Stimulated activated CD8-positive, alpha-beta memory T cell treated with anti-CD3 and anti-CD28 coated beads, Interleukin-15, amount 100 ng/mL, for 48 hours (primary cell): ENCODE results near the gene CRLF2.
"Not testable (repeated sequence)": the region's sequence is repeated elsewhere in the genome, so short reads cannot be mapped to it uniquely, and the experiment has no call there.

Experiments used
- DNase-seq, 2 donors: peaks; one replicate each; pipeline ENCODE4 v3.0.0-alpha.2; 2020; ENCODE audit warnings: low read depth in 2 of 2

Gene CRLF2

DNA sequence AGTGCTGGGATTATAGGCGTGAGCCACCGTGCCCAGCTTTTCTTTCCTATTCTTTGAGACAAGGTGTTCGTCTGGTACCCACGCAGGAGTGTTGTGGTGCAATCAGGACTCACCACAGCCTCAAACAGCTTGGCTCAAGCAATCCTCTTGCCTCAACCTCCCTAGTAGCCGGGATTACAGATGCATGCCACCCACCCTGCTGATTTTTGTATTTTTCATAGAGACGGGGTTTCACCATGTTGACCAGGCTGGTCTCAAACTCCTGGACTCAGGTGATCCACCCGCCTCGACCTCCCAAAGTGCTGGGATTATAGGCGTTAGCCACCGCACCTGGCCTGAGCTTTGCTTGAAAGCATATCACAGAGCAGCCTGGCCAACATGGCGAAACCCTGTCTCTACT lies 1.5 kb upstream of the CRLF2 start:
- no peak for DNase-seq

DNA sequence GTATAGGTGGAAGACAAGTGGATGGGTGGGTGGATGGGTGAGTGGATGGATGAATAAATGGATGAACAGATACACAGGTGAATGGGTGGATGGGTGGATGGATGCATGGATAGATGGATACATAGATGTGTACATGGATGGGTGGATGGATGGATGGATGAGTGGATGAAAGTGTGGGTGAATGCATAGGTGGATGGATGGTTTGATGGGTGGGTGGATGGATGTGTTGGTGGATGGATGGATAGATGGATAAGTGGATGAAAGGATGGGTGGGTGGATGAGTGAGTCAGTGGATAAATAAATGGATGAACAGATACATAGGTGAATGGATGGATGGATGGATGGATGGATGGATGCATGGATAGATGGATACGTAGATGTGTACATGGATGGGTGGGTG lies 1.6 kb downstream of the CRLF2 start:
- DNase-seq, result no peak

DNA sequence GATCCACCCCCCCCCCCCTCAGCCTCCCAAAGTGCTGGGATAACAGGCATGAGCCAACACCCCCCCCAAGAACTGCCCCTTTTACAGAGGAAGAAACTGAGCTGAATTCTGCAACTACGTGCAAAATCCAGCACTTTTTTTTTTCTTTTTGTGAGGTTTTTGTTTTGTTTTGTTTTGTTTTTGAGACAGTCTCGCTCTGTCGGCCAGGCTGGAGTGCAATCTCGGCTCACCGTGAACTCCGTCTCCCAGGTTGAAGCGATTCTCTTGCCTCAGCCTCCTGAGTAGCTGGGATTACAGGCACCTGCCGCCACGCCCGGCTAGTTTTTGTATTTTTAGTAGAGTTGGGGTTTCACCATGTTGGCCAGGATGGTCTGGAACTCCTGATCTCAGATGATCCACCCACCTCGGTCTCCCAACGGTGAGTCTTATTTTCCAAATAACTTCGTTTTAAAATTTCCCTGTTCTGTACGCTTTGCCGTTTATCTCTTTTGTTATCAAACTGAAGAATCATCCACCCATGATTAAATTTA lies 4.9 kb downstream of the CRLF2 start:
- DNase-seq, result no peak

DNA sequence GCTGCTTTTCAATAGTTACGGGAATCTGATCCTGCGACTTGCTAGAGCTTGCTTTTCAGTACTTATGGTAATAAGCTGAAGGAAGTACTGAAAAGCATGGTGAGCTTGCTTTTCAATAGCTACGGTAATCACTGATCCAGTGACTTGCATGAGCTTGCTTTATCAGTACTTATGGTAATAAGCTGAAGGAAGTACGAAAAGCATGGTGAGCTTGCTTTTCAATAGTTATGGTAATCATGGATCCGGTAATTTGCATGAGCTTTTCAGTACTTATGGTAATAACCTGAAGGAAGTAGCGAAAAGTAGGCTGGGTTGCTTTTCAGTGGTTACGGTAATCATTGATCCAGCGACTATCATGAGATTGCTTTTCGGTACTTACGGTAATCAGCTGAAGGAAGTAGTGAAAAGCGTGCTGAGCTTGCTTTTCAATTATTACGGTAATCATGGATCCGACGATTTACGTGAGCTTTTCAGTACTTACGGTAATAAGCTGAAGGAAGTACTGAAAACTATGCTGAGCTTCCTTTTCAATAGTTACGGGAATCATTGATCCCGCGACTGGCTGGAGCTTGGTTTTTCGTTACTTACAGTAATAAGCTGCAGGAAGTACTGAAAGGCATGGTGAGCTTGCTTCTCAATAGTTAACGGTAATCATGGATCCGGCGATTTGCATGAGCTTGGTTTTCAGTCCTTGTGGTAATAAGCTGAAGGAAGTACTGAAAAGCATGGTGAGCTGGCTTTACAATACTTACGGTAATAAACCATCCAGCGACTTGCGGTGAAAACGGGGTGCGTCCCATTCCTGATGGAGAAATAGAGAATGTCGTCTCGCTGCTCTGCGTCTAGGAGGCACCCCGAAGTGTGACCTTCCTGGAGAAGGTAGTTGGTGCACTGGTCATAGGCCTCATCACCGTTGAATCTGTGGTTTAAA lies 6.5 kb downstream of the CRLF2 start:
- no peak for DNase-seq

DNA sequence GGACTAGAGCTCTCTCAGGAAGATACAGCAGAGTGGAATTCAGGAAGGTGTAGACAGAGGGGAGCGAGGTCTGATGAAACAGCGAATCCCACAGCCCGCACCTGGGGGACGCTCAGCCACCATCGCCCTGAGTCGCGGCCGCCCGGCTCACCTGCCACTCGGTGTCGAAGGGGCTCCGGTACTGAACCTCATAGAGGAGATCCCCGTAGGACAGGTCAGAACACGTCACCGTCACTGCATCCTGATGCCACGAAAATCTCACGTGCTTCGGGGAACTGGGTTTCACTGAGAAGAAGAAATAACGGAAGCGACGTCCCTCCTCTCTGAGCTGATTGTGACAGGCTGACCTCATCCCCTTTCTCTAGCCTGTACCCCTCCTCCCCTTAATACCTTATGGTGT lies 10.2 kb downstream of the CRLF2 start:
- no peak for DNase-seq

DNA sequence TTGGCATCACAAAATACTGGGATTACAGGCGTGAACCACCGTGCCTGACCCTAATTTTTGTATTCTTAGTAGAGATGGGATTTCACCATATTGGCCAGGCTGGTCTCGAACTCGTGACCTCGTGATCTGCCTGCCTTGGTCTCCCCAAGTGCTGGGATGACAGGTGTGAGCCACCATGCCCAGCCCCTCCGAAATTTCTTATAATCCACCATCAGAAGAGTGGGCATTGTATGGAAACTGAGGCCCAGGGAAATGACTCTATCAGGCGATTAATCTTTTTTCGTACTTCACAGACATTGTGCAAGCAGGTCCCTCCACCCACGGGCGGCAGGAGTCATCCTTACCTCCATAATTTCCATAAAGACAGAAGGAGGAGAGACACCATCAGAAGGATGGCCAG lies 16.0 kb downstream of the CRLF2 start:
- DNase-seq, result no peak

DNA sequence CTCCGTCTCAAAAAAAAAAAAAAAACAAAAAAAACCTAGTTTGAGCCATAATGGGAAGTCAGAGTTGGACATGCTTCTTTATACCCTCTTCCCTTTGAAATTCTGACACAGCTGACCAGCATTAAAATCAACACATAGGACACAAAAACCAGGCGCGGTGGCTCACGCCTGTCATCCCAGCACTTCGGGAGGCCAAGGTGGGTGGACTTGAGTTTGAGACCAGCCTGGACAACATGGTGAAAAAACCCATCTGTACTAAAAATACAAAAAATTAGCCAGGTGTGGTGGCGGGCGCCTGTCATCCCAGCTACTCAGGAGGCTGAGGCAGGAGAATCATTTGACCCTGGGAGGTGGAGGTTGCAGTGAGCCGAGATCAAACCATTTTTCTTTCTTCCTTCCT lies 20.3 kb downstream of the CRLF2 start:
- not testable (repeated sequence) for DNase-seq

DNA sequence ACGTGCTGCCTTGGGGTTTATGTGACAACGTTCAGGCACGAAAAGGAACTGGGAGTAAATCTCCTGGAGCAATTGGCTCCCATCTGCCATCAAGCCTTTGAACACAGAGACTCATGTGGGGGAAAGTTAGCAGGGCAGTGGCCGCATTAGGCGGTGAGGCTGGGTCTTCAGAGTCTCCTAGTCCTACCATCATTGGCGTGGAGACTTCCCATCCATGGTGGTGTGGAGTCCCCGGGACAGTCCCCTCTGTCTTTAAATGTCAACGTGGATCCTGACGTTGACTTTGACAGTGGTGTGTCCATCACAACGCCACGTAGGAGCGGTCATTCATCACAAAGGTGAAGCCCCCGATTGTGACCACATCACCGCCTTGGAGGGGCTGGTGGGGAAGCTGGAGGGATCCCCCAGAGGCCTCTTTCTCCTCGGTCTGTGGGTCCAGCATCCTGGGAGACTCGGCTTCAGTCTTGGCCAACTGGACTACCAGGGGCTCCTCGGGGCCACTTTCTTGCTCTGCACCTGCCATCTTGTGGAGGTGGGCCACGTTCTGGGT lies 21.8 kb downstream of the CRLF2 start:
- DNase-seq, result no peak

DNA sequence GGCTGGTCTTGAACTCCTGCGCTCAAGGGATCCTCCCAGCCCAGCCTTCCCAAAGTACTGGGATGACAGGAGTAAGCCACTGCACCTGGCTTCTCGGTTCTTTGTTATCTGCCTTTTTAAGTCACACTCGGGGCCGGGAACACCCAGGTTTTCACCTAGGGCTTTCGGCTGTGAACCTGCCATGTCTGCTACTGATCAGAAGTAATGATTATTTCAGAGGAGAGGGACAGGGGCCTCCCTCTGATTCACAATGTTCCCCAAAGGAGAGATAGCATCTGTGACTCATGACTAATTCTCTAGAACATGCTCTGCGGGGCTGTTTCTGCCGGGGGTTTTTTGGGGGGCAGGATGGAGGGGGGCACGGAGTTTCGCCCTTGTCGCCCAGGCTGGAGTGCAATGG lies 26.9 kb downstream of the CRLF2 start:
- DNase-seq, result no peak

DNA sequence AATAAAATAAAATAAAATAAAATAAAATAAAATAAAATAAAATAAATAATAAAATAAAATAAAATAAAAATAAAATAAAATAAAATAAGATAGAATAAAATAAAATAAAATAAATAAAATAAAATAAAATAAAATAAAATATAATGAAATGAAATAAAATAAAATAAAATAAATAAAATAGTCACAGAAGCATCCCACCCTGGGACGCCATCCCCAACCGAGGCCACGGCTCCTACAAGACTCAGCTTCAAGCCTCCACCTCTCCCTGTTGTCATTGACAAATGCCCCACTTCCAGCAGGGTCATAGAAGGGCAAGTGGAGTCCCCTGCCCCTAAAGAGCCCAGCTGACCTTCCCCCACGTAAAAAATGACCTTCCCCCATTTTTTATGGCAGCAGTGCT lies 30.2 kb downstream of the CRLF2 start:
- DNase-seq, result no peak

DNA sequence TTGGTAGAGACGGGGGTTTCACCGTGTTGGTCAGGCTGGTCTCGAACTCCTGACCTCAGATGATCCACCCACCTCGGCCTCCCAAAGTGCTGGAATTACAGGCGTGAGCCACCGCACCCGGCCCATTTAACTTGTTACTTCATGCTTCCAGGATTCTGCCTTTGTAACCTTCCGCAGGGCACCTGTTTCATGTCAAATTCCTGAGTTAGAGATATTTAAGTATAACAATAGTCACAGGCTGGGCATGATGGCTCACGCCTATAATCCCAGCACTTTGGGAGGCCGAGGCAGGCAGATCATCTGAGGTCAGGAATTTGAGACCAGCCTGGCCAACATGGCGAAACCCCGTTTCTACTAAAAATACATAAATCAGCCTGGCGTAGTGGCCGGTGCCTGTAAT lies 30.8 kb downstream of the CRLF2 start:
- not testable (repeated sequence) for DNase-seq

DNA sequence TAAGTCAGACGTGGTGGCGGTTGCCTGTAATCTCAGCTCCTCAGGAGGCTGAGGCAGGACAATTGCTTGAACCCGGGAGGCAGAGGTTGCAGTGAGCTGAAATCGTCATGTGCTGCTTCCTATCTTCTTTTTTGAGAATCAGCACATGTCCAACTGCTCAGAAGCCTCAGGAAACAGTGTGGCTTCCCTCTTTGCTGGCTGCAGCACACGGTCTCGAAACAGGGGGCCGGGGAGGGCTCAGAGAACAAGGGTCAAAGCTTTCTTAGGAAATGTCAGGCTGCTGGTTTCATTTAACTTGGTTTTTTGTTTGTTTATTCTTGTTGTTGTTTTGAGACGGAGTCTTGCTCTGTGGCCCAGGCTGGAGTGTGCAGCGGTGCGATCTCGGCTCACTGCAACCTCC lies 31.3 kb downstream of the CRLF2 start:
- no peak for DNase-seq

DNA sequence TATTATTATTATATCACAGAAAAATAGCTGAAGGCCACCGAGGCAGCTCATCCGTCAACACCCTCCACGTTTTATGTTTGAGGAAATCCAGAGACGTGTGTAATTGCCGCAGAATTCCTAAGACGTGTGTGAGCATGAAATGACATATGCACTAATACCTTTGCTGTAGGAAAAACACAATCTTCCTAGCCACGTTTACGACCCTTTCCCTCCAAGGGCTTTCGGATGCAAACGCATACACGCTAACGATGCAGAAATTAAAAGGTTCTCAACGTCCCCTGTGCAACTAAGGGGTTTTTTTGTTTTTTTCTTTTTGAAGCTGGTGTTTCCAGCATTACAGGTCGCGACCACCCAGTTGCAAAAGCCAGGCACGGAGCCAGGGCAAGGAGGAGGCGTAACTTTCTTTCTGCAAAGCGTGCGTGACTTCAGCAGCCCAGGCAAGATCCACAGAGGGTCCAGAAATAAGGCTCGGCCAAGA lies 33.8 kb downstream of the CRLF2 start:
- DNase-seq, result no peak

DNA sequence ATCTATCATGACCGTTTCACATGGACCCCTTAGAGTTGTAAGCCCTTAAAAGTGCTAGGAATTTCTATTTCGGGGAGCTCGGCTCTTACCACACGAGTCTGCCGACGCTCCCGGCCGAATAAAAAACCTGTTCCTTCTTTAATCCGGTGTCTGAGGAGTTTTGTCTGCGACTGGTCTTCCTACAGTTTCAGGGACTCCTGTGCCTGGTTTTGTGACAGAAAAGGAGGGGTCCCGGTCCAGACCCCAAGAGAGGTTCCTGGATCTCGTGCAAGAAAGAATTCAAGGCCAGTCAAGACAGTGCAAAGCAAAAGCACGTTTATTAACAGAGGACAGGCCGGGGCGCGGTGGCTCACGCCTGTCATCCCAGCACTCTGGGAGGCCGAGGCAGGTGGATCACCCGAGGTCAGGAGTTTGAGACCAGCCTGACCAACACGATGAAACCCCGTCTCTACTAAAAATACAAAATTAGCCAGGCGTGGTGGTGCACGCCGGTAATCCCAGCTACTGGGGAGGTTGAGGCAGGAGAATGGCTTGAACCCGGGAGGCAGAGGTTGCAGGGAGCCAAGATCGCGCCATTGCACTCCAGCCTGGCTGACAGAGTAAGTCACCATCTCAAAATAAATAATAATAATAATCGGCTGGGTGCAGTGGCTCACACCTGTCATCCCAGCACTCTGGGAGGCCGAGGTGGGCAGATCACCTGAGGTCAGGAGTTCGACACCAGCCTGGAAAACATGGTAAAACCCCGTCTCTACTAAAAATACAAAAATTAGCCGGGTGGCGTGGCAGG lies 35.7 kb downstream of the CRLF2 start:
- not testable (repeated sequence) for DNase-seq

DNA sequence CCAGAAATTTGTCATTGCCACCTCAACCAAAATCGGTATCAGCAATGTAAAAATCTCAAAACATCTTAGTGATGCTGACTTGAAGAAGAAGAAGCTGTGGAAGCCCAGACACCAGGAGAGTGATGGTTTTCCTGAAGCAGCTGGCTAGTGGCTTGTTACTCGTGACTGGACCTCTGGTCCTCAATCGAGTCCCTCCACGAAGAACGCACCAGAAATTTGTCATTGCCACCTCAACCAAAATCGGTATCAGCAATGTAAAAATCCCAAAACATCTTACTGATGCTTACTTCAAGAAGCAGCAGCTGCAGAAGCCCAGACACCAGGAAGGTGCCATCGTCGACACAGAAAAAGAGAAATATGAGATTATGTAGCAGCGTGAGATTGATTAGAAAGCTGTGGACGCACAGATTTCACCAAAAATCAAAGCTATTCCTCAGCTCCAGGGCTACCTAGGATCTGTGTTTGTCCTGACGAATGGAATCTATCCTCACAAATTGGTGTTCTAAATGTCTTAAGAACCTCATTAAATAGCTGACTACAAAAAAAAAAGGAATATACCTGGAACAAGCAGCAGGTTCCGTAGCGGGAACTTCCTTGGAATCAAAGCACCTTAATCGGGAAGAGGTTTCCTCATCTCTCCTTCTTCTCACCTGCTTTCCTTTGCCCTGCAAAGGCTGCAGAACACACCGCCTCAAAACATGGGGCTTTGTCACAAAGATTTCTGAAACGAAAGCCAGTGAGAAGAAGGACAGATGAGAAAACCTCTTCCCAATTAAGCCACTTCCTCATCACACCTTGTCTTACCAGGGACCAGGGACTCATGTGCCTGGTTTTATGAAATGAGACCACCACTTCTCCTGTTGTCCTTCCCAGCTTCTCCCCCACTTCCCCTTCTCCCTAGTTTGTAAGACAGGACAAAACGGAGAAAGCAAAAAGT lies 37.6 kb downstream of the CRLF2 start:
- DNase-seq, result not testable (repeated sequence)

DNA sequence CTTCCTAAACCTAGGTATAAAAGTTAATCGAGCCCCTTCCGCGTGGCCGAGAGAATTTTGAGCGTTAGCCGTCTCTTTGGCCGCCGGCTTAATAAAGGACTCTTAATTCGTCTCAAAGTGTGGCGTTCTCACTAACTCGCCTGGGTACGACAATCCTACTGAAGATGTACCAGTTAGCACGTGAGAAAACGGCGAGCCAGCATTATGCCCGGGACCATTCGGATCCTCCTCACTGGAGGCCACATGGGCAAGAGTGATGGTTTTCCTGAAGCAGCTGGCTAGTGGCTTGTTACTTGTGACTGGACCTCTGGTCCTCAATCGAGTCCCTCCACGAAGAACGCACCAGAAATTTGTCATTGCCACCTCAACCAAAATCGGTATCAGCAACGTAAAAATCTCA lies 39.0 kb downstream of the CRLF2 start:
- DNase-seq, result not testable (repeated sequence)

DNA sequence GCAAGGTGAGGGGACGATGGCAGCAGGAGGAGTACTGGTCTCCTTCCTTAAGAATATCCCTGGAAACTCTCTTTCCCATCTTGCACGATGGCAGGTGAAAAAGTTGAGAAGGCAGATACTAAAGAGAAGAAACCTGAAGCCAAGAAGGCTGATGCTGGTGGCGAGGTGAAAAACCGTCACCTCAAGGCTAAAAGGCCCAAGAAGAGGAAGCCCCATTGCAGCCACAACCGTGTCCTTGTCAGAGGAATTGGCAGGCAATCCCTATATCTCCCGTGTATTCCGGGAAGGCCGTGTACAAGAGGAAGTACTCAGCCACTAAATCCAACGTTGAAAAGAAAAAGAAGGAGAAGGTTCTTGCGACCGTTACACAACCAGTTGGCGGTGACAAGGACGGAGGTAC lies 40.0 kb downstream of the CRLF2 start:
- DNase-seq, result no peak

DNA sequence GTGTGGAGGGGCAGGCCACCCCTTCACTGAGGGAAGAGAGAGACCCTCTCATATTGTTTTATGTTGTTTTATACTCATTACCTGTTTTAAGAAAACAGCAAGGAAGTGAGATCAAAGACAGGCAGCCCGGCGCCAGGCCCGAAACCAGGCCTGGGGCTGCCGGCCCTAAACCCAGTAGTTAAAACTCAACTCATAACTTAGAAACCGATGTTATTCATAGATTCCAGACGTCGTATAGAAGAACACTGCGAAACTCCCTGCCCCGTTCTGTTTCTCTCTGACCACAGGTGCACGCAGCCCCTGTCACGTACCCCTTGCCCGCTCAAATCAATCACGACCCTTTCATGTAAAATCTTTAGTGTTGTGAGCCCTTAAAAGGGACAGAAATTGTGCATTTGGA lies 40.5 kb downstream of the CRLF2 start:
- not testable (repeated sequence) for DNase-seq

DNA sequence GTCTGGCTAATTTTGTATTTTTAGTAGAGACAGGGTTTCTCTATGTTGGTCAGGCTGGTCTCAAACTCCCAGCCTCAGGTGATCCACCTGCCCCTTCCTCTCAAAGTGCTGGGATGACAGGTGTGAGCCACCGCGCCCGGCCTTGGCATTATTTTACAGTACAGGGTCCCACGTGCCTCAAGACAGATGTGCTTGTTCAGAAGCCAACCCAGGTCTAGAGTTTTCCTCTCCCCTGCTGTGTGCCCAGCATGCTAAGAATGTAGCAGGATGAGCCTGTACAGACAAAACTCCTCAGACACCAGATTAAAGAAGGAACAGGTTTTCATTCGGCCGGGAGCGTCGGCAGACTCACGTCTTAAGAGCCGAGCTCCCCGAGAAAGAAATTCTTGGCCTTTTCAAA lies 42.2 kb downstream of the CRLF2 start:
- DNase-seq, result no peak

DNA sequence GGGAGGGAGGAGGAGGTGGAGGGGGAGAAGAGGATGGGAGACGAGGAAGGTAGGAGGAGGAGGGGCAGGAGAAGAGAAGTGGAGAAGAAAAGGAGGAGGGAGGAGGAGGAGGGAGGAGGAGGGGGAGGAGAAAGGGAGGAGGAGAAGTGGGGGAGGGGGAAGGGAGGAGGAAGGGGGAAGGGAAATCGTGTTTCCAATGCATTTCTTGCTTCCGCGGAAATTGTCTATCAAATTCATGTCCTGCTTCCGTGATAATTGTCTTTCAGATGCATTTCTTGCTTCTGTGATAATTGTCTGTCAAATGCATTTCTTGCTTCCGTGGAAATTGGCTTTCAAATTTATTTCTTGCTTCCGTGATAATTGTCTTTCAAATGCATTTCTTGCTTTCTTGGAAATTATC lies 43.3 kb downstream of the CRLF2 start:
- no peak for DNase-seq

DNA sequence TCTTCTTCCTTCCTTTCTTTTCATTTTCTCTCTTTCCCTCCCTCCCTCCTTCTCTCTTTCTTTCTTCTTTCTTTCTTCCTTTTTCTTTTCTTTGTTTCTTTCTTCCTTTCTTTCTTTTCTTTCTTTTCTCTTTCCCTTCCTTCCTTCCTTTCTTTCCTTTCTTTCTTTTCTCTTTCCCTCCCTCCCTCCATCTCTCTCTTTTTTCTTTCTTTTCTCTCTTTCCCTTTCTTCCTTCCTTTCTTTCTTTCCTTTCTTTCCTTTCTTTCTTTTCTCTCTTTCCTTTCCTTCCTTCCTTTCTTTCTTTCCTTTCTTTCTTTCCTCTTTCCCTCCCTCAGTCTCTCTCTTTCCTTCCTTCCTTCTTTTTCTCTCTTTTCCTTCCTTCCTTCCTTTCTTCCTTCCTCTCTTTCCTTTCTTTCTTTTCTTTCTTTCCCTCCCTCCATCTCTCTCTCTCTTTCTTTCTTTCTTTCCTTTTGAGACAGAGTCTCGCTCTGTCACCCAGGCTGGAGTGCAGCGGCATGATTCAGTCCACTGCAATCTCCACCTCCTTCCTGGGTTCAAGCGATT lies 44.4 kb downstream of the CRLF2 start:
- no peak for DNase-seq
